Measurements from ENCODE around the gene SASH1.

Gene SASH1

DNA sequence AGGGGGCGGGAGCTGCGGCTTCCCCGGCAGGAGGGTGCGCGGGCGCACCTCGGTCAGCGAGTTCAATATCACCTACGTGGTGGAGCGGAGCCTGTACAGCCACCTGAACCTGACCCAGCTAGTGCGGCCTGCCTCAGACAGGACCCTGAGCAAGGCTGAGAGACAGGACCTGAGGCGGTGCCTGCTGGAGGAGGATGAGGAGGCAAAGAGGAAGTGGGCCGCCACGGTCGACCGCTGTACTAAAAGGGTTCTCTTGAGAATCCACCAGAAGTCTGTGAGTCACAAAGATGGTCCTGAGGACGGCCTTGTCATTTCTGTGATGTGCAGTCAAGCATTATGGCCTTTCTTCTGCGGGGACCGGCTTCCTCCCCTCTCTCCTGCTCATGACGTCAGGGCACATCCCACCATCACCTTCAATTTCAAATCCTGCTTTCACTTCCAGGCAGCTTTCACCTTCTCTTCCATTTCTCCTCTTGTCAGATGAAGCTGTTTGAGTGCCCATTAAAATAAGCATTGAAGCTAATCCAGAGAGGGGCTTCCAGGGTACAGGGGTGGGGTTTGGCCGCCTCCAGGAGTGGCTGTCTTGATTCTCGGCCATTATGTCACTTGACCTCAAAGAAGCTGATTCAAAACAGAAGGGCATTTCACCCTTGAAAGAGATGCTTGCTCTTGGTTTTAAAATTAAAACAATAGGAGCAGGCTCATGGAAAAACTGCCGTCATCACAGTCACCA is 177.6 kb downstream of the SASH1 start:
- DNase-seq (ENCODE audit: low read depth in 2 of 2), result no peak

DNA sequence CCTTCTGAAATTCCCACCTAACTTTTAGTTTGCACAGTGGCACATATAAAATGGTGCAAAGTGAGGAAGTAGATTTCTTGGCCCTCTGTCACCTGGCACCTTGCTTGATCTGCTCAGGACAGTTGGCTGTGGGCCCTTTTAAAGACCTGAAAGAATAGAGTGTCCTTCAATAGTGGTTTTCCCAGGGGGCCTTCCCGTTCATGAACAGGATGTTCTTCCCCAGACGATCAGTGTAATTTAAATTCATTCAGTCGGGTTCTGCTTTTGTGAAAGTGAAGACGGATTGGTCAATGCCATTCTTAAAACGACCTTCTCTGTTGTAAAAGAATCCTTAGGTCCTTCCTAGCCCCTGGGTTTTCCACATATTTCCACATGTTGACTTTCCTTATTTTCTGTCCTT is 178.5 kb downstream of the SASH1 start:
- no peak for DNase-seq (ENCODE audit: low read depth in 2 of 2)

DNA sequence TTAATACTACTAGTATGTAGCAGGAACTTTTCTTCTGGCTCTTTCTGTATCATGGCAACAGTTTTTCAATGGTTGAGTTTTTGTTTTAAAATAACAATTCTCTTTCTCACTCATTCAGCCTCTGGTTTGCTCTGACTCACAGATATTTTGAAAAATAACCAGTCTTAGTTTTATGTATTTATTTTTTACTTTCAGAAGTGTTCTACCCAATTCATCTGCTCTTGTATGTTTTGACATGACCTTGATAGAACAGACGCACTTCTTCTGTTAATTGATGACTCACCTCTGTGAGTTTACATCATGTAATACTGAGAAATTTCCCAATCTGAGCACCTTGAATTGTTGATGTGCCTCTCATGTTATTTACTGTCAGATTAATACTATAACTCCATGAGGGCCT is 178.9 kb downstream of the SASH1 start:
- no peak for DNase-seq (ENCODE audit: low read depth in 2 of 2)

DNA sequence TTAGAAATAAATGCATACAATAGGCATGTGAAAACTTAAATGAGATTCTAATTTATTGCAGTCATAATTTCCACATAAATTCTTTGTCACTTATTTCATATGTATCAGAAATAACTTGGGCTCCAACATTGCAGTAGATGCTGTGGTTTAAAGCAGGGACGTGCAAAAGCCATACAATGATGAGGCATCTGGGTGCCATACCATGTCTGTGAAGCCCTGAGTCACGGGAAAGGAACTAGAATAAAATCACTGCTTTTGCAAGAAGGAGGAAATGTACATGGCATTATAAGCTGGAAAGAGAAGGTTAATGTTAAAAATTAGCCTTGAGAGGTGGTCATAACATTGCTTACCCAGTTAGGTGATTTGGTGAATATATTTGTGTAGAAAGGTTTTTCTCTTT is 180.4 kb downstream of the SASH1 start:
- DNase-seq (ENCODE audit: low read depth in 2 of 2), result peak; percentile 93

DNA sequence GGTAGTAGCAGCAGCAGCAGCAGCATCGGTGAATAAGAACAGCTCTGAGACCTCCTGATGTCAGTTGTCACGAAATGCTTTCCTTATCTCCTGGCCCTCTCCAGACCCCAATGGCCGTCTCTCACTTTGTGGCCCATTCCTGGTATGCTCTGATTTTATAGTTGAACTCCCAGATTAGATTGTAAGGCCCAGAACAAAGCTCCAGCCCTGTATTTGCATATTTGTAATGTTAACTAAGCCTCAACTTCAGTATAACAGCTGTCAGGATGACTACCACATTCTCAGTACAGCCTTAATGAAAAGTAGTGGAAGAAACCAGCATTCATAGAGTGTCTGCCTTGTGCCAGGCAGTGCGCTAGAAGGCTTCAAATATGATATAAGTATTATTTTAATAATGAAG is 180.9 kb downstream of the SASH1 start:
- no peak for DNase-seq (ENCODE audit: low read depth in 2 of 2)

DNA sequence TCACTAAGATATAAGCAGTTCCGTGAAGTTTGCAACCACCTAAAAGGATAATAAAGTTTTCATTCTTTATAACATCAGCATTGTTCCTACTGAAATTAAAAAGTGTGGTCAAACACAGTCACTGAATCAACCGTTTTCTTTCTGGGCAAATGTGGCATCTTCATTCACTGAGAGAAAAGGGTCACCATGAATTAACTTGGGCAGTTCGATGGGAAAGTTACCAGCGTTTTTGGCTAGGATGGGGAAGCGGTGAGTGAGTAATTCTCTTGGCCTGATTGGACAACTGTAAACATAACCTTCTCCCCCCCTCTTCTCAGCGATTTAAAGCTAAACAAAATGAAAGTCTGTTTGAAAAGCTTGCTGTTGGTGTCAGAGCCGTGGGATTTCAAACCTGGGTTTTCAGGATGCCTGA is 181.8 kb downstream of the SASH1 start:
- no peak for DNase-seq (ENCODE audit: low read depth in 2 of 2)

DNA sequence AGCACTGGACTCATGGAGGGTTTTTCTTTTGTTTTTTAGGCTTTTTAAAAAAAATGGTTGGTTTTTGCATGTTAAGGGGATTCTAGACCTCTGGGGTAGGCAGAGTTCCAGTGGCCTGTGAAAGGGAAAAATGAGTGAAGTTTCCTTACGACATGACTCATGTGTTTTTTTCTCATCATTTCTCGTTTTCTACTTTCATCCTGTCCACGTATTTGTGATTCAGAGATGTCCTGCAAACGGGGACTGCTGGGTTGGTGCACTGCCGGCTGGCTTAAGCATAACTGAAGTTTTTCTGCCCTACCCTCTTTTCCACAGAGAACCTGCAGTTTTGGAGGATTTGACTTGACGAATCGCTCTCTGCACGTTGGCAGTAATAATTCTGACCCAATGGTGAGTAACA is 182.3 kb downstream of the SASH1 start:
- no peak for DNase-seq (ENCODE audit: low read depth in 2 of 2)

DNA sequence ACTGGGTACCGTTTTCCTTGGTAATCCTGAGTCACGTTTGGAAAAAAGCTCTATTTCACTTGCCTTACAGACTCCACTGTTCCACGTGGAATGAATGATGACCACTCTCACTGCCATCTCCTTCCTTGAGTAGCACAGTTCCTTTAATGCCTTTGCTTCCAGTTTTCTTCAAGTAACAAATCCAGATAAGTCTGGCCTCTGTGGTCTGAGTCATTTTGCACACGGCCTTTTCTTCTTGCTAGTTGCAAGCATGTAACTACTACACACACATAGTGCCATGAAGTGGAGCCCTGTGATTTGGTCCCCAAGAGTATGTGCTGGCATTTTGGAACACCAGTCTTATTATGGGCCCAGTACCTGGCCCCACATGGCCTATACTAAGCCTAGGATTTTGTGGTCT is 182.8 kb downstream of the SASH1 start:
- DNase-seq (ENCODE audit: low read depth in 2 of 2), result no peak

DNA sequence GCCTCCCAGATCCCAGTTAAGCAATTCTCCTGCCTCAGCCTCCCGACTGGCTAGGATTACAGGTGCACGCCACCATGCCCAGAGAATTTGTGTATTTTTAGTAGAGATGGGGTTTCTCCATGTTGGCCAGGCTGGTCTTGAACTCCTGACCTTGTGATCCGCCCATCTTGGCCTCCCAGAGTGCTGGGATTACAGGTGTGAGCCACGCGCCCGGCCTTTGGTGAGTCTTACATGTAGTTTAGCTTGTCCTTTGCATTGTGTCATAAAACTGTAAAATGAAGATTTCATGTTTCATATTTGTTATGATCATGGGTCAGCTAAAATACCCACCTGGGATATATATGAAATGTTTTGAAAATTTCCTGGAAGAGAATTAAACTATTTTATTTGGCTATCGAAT is 183.5 kb downstream of the SASH1 start:
- no peak for DNase-seq (ENCODE audit: low read depth in 2 of 2)

DNA sequence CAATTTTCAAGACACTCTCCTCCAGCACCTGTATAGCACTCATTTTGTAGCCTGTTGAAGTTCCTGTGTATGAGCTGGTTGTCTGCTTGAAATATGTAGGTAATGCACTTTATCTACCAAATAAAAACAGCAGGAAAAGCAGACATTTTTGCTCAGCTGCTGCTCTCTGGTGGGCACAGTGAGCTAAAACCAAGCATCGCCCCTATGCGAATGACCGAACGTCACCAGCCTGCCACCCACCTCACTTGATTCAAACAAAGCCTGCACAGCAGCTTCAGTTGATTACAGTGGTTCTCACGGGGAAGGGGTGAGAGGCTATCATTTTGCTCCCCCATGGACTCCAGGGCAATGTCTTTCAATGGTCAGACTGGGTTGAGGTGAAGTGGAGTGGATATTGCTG is 185.7 kb downstream of the SASH1 start:
- no peak for DNase-seq (ENCODE audit: low read depth in 2 of 2)

DNA sequence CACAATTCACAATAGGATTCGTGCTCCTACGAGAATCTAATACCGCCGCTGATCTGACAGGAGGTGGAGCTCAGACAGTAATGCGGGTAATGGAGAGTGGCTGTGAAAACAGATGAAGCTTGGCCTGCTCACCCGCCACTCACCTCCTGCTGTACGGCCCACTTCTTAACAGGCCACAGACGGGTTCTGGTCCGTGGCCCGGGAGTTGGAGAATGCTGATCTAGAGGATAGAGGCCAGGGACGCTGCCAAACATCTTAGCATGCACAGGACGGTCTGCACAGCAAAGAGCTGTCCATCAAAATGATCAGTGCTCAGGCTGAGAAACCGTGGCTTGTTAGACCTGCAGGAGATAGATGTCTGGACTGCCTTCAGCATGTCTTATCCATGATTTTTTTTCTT is 186.4 kb downstream of the SASH1 start:
- no peak for DNase-seq (ENCODE audit: low read depth in 2 of 2)

DNA sequence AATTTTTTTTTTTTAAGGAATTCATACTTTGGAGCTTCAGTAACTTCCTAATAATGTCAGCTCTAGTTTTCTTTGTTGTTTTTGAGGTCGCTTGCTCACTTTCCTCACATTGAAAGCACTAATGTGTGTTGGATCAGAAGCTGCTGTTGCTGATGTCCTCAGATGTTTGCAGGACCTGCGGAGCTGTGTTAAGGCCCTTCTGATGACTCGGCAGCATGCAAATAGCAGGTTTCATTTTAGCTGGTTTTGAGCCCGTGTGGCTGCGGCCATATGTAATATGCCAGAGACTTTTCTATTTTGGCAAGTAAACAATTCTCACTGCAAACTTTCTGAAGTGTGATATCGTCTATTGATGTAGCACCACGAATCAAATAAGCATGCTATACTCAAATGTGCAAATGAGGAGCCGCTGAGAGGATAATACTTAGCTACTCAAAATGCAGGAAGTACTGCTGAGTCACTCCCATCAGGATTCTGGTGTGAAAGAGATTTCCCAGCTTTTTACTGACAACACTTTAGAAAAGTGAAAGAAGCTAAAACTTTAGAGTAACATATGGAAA is 187.8 kb downstream of the SASH1 start:
- DNase-seq (ENCODE audit: low read depth in 2 of 2), result peak in 1 of 2 experiments; percentile 75

DNA sequence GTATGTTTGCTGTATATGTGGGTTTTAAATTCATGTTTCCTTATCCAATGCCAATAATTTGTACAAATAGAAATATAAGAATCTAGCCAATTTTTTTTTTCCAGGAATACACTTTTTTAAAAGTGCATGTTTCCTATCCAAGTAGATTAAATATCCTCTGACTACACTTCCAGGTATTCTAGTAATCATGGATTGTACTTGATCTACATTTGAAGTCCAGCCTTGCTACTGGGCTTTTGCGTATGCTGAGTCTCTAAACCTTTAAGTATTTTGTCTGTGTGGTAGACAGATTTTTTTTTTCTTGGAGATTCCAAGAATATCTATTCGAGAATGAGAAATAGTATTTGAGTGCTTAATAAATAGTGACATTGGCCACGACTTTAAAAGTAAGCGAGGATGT is 188.3 kb downstream of the SASH1 start:
- no peak for DNase-seq (ENCODE audit: low read depth in 2 of 2)

DNA sequence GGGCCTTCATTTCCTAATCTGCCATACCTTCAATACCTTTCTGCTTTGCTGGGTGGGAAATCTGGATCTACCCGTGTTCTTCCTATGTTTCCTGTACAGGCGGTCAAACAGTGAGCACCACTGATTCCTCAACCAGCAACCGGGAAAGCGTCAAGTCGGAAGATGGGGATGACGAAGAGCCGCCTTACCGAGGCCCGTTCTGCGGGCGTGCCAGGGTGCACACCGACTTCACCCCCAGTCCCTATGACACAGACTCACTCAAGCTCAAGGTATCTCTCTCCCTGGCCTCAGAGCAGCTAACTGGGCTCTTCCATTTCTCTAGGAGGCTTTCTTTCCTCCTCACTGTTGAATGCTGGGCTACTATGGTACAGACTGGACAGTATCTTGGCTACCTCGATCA is 190.1 kb downstream of the SASH1 start:
- no peak for DNase-seq (ENCODE audit: low read depth in 2 of 2)

DNA sequence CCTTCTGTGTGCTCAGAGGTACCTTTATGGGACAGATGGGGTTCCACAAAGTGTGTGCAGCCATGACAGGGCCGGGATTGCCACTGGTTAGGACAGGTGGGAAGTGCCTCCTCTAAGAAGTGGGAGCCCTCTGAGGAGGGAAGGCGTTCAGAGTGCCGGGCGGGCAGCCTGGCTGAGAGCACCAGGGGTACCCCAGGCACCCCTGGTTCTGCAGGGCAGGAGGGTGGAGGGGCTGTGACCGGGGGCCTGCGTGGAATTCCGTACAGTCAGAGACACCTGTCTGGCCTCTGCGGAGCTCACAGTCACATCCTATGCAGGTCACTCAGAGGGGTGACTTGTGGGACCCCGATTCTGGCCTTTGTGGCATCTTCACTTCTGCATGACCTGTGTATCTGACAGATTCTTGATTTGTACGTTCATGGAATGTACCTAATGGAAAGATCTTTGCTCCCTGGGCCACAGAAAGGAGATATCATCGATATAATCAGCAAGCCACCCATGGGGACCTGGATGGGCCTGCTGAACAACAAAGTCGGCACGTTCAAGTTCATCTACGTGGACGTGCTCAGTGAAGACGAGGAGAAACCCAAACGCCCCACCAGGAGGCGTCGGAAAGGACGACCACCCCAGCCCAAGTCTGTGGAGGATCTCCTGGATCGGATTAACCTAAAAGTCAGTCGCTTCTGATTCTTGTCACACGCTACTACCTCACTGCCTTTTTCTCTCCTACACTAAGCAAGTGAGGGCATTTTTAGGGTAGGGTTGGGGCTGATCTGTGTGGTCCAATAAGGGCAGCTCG is 190.9 kb downstream of the SASH1 start:
- no peak for DNase-seq (ENCODE audit: low read depth in 2 of 2)

DNA sequence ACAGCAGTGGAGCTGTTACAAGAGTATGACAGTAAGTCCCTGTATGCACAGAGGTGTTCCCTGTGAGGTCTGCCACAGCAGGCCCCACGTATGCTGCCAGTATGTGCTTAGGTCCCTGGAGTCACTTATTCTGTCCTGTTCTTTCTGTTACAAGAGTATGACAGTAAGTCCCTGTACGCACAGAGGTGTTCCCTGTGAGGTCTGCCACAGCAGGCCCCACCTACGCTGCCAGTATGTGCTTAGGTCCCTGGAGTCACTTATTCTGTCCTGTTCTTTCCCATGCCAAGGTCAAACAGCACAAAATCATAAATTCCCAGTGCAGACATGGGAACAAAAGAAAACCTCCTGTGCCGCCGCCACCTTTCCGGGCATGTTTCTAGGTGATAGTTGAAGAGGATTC is 192.2 kb downstream of the SASH1 start:
- DNase-seq (ENCODE audit: low read depth in 2 of 2), result no peak

DNA sequence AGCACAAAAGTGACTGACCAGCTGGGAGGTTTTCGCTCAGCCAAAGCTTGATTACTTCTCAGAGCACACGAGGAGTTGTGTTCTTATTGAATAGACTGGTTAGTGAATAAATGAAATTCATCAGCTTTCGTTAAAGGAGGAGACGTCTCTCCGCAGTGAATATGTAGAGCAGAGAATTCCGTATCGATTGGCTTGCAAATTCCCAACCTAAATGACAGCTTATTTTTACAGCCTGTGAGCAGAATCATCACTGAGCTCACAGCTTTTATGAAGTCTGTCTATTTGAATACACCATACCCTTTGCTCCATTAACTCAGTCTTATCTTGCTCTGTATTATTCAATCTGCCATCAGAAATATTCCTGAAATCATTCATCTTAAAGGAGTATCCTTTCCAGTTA is 192.7 kb downstream of the SASH1 start:
- no peak for DNase-seq (ENCODE audit: low read depth in 2 of 2)

DNA sequence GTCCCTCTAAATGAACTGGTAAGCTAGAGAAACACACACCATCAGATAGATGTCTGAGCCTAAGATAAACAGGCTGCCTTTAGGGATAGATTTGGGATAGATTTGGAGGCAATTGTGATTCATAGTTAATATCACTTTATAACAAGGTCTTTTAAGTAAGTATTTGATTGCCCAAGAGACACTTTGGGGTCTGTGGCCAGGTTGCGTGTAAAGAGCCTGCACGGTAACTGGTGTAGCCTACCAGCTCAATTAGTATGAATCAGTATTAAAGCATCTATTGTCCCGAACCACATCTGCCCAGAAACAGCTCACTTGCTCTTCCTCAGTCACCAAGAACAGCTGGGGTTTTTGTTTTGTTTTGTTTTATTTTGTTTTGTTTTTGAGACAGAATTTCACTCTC is 193.3 kb downstream of the SASH1 start:
- DNase-seq (ENCODE audit: low read depth in 2 of 2), result no peak

DNA sequence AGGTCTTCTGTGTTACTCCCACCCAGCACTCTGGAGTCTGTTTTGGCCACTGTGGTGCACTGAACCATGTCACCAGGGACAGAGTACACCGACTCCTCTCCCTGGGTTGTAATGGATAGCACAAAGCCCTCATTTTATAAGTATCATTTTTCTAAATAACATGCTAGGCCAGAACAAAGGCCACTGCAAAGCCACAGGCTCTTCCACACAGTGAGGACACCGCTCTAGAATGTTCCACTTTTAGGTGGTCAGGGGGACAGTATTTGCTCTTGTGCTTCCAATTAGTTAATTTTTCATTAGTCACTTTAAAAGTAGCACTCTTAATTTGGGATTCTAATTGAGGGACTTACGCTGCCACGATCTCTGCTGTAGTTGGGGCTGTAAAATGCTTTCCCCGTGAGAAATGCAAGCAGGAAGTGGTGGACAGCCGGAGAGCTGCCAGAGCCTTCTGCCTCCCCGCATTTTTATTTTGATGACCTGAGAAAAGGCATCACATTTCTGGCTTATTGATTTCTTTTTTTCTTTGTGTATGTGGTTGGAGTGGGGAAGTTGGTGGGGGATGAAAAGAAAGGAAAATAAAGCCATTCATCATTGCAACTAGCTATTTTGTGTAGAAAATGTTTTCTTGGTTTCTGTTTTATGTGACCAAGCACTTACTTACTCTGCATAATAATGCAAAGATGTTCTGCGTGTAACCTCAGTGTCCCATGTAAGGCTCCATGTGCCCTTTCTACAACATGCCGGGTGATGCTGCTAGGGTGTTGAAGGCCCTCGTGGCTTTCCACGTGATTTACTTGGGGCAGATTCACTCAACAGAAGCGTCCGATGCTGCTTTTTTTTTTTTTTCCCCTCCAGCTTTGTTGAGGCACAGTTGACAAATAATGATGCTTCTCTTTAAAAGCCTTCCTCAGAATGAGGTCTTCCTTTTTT is 195.9 kb downstream of the SASH1 start:
- no peak for DNase-seq (ENCODE audit: low read depth in 2 of 2)

DNA sequence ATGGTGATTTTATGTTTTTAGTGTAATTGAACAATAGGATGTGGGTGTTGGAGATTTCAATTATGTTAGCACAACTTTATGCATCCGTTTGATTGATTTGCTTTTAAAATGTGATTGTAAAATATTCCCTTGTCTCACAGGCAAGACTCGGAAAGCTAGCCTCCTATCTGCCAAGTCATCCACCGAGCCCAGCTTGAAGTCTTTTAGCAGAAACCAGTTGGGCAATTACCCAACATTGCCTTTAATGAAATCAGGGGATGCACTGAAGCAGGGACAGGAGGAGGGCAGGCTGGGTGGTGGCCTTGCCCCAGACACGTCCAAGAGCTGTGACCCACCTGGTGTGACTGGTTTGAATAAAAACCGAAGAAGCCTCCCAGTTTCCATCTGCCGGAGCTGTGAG is 200.9 kb downstream of the SASH1 start:
- DNase-seq (ENCODE audit: low read depth in 2 of 2), result no peak

DNA sequence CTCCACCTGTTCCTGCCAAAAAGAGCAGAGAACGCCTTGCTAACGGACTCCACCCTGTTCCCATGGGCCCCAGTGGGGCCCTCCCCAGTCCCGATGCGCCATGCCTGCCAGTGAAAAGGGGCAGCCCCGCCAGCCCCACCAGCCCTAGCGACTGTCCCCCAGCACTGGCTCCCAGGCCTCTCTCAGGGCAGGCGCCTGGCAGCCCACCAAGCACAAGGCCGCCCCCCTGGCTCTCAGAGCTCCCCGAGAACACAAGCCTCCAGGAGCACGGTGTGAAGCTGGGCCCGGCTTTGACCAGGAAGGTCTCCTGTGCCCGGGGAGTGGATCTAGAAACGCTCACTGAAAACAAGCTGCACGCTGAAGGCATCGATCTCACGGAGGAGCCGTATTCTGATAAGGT is 201.8 kb downstream of the SASH1 start:
- no peak for DNase-seq (ENCODE audit: low read depth in 2 of 2)

DNA sequence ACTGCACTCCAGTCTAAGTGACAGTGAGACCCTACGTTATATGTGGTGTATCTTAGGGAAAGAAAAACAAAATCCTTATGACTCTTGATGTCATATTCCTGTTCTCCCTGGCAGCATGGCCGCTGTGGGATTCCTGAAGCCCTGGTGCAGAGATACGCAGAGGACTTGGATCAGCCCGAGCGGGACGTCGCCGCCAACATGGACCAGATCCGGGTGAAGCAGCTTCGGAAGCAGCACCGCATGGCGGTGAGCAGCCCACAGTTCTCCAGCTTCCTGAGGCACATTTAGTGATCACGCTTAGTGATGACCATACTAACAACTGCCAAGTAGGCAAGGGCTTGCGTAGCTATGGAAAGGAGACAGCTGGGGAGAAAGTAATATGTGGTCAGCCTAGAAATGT is 203.3 kb downstream of the SASH1 start:
- DNase-seq (ENCODE audit: low read depth in 2 of 2), result no peak
